22Rv1 (cell line): Measurements from ENCODE around the gene OR10A5.

Source experiments
- ZFX ChIP-seq: fragments of 450-650 bp; IDR thresholded peaks from 2 replicates; pipeline ENCODE4 v1.6.1; 2017; ENCODE audit warnings: antibody characterized with exemption, borderline replicate concordance
- TF ChIP-seq, protein P1 (sequence below): fragments of 450-650 bp; IDR thresholded peaks from 2 replicates; pipeline ENCODE4 v1.5.1; 2017; ENCODE audit warnings: mild to moderate bottlenecking

GRCh38 chr11:6824136-6824823 is 21.2 kb upstream of the OR10A5 start:
- TF ChIP-seq, protein P1, sequence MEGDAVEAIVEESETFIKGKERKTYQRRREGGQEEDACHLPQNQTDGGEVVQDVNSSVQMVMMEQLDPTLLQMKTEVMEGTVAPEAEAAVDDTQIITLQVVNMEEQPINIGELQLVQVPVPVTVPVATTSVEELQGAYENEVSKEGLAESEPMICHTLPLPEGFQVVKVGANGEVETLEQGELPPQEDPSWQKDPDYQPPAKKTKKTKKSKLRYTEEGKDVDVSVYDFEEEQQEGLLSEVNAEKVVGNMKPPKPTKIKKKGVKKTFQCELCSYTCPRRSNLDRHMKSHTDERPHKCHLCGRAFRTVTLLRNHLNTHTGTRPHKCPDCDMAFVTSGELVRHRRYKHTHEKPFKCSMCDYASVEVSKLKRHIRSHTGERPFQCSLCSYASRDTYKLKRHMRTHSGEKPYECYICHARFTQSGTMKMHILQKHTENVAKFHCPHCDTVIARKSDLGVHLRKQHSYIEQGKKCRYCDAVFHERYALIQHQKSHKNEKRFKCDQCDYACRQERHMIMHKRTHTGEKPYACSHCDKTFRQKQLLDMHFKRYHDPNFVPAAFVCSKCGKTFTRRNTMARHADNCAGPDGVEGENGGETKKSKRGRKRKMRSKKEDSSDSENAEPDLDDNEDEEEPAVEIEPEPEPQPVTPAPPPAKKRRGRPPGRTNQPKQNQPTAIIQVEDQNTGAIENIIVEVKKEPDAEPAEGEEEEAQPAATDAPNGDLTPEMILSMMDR = no peak
- TF ChIP-seq ZFX = no peak
